H1 (cell line): Measurements from ENCODE around the gene EFCAB8. TPM values are rescaled to one million over a fixed set of nuclear protein-coding genes. Genes with fewer than 3 reads are reported as not detected.

Experiments
- CTCF ChIA-PET: fragments of 300-600 bp; sonication (Branson Sonifier 250); formaldehyde crosslinking; loops from one replicate; lab custom pipeline; 2021; ENCODE audit not compliant: partially characterized antibody; lab: Charles Lee
- POLR2A ChIA-PET: fragments of 300-600 bp; sonication (Branson Sonifier 250); formaldehyde crosslinking; loops from one replicate; lab custom pipeline; 2021; ENCODE audit warnings: inconsistent platforms; ENCODE audit not compliant: partially characterized antibody; lab: Charles Lee
- DNase-seq, 2 experiments: peaks; one replicate each; pipeline versions ENCODE4 v3.0.0 to v3.0.0-alpha.2; 2010 to 2022; ENCODE audit warnings: low spot score in 2 of 2, low read depth in 1 of 2, mixed read lengths in 1 of 2
- FAIRE-seq: peaks from 2 replicates; lab custom pipeline; 2011; peaks lifted over from hg19 to GRCh38; lab: Jason Lieb, UNC
- H2AFZ ChIP-seq: 2 replicates; pipeline ENCODE4 v1.8.1; 2012; ENCODE audit warnings: low read length, inconsistent platforms
- H2AK5ac ChIP-seq: 2 replicates; pipeline ENCODE4 v1.6.1; 2013; ENCODE audit warnings: low read depth, low read length
- H2BK120ac ChIP-seq: replicated peaks from 2 replicates; pipeline ENCODE3; 2013; ENCODE audit warnings: low read depth, low read length, inconsistent platforms
- H2BK12ac ChIP-seq: 2 replicates; pipeline ENCODE4 v1.6.1; 2013; ENCODE audit warnings: low read depth, low read length
- H2BK15ac ChIP-seq: 2 replicates; pipeline ENCODE4 v1.6.1; 2013; ENCODE audit warnings: low read length
- H2BK20ac ChIP-seq: 2 replicates; pipeline ENCODE4 v1.6.1; 2013; ENCODE audit warnings: low read length
- H2BK5ac ChIP-seq: 2 replicates; pipeline ENCODE4 v1.6.1; 2013; ENCODE audit warnings: low read depth, low read length
- H3K14ac ChIP-seq: 2 replicates; pipeline ENCODE4 v1.6.1; 2013; ENCODE audit warnings: inconsistent platforms; ENCODE audit not compliant: insufficient read length
- H3K18ac ChIP-seq: 2 replicates; pipeline ENCODE4 v1.6.1; 2013; ENCODE audit warnings: low read length; ENCODE audit errors: extremely low read depth
- H3K23ac ChIP-seq: 2 replicates; pipeline ENCODE4 v1.6.1; 2013; ENCODE audit warnings: inconsistent platforms; ENCODE audit not compliant: insufficient read length
- H3K23me2 ChIP-seq: 2 replicates; pipeline ENCODE4 v1.6.1; 2013; ENCODE audit warnings: low read depth, low read length
- H3K27ac ChIP-seq: 2 replicates; pipeline ENCODE4 v1.6.1; 2011; ENCODE audit warnings: low read depth, low read length, inconsistent platforms
- H3K27me3 ChIP-seq, 4 experiments: replicated peaks in 1 of 4; 1 replicate in 1 of 4; 2 replicates in 3 of 4; pipeline versions ENCODE4 v1.6.1 to v1.8.1; 2011 to 2013; ENCODE audit warnings: low read length in 3 of 4, mild to moderate bottlenecking in 3 of 4, inconsistent platforms in 2 of 4, mixed read lengths in 2 of 4, moderate library complexity in 1 of 4; ENCODE audit not compliant: control insufficient read depth in 3 of 4, insufficient read depth in 3 of 4; ENCODE audit errors: extremely low read depth in 1 of 4
- H3K36me3 ChIP-seq, 4 experiments: 2 replicates each; pipeline versions ENCODE4 v1.6.1 to v1.8.1; 2011 to 2013; ENCODE audit warnings: mild to moderate bottlenecking in 4 of 4, low read length in 3 of 4, moderate library complexity in 2 of 4, control low read depth in 1 of 4, inconsistent platforms in 1 of 4; ENCODE audit not compliant: insufficient read depth in 4 of 4, control insufficient read depth in 2 of 4
- H3K4ac ChIP-seq: replicated peaks from 2 replicates; pipeline ENCODE3; 2013; ENCODE audit warnings: low read length, low read depth, mixed read lengths, inconsistent platforms; ENCODE audit not compliant: insufficient read length
- H3K4me1 ChIP-seq, 4 experiments: replicated peaks in 1 of 4; 1 replicate in 1 of 4; 2 replicates in 3 of 4; pipeline versions ENCODE4 v1.6.1 to v1.8.1; 2011 to 2013; ENCODE audit warnings: low read length in 3 of 4, inconsistent platforms in 2 of 4, mixed read lengths in 1 of 4; ENCODE audit not compliant: insufficient read depth in 4 of 4, control insufficient read depth in 3 of 4
- H3K4me2 ChIP-seq, 2 experiments: 2 replicates each; pipeline versions ENCODE4 v1.6.1 to v1.8.1; 2011 to 2013; ENCODE audit warnings: low read depth in 2 of 2, low read length in 2 of 2, control low read depth in 1 of 2, inconsistent platforms in 1 of 2, mild to moderate bottlenecking in 1 of 2; ENCODE audit not compliant: insufficient read depth in 1 of 2
- H3K4me3 ChIP-seq, 4 experiments: fragments of 200-600, 300-600 bp in 1 of 4; sonication (generic), shearing (Covaris generic), sonication (Bioruptor Twin) in 1 of 4; 2 replicates each; pipeline versions ENCODE4 v1.5.1 to v1.8.1; 2011 to 2016; ENCODE audit warnings: low read length in 4 of 4, low read depth in 3 of 4, control low read depth in 2 of 4, inconsistent platforms in 2 of 4, mild to moderate bottlenecking in 2 of 4, mixed read lengths in 1 of 4, moderate library complexity in 1 of 4; ENCODE audit not compliant: insufficient read depth in 2 of 4; ENCODE audit errors: extremely low read depth in 1 of 4
- H3K56ac ChIP-seq: replicated peaks from 2 replicates; pipeline ENCODE3; 2013; ENCODE audit warnings: low read depth, mild to moderate bottlenecking, mixed read lengths, low read length, inconsistent platforms; ENCODE audit not compliant: insufficient read length
- H3K79me1 ChIP-seq: 2 replicates; pipeline ENCODE4 v1.6.1; 2013; ENCODE audit warnings: low read depth, low read length, control low read depth
- H3K79me2 ChIP-seq, 2 experiments: 2 replicates each; pipeline versions ENCODE4 v1.6.1 to v1.8.1; 2012 to 2013; ENCODE audit warnings: low read length in 2 of 2, mild to moderate bottlenecking in 2 of 2, inconsistent platforms in 1 of 2; ENCODE audit not compliant: insufficient read depth in 2 of 2, control insufficient read depth in 1 of 2
- H3K9ac ChIP-seq, 4 experiments: replicated peaks in 1 of 4; 1 replicate in 1 of 4; 2 replicates in 3 of 4; pipeline versions ENCODE4 v1.6.1 to v1.8.1; 2011 to 2013; ENCODE audit warnings: low read depth in 3 of 4, low read length in 3 of 4, control low read depth in 2 of 4, mild to moderate bottlenecking in 2 of 4, moderate library complexity in 2 of 4, inconsistent platforms in 1 of 4; ENCODE audit errors: extremely low read depth in 1 of 4
- H3K9me3 ChIP-seq, 2 experiments: 2 replicates each; pipeline versions ENCODE4 v1.6.1 to v1.8.1; 2012 to 2013; ENCODE audit warnings: mild to moderate bottlenecking in 2 of 2, moderate library complexity in 2 of 2, control low read depth in 1 of 2, inconsistent platforms in 1 of 2, low read depth in 1 of 2, low read length in 1 of 2, mixed read lengths in 1 of 2; ENCODE audit not compliant: insufficient read depth in 2 of 2
- H4K20me1 ChIP-seq, 2 experiments: replicated peaks in 1 of 2; 2 replicates each; pipeline versions ENCODE3 to v1.8.1; 2011 to 2013; ENCODE audit warnings: inconsistent platforms in 2 of 2, low read length in 2 of 2, mild to moderate bottlenecking in 1 of 2; ENCODE audit not compliant: insufficient read depth in 2 of 2, control insufficient read depth in 1 of 2
- H4K5ac ChIP-seq: 2 replicates; pipeline ENCODE4 v1.6.1; 2013; ENCODE audit warnings: low read length, low read depth, mixed read lengths, inconsistent platforms; ENCODE audit not compliant: insufficient read length
- H4K8ac ChIP-seq: 2 replicates; pipeline ENCODE4 v1.8.0; 2013; ENCODE audit warnings: mild to moderate bottlenecking, moderate library complexity, low read length, inconsistent platforms; ENCODE audit not compliant: insufficient read depth; ENCODE audit errors: extremely low read depth
- H4K91ac ChIP-seq: replicated peaks from 2 replicates; pipeline ENCODE3; 2013; ENCODE audit warnings: low read length, mixed read lengths, inconsistent platforms; ENCODE audit not compliant: insufficient read length
- ATF2 ChIP-seq: IDR thresholded peaks from 2 replicates; pipeline ENCODE4 v1.6.1; 2012; ENCODE audit warnings: low read length, inconsistent platforms
- BRCA1 ChIP-seq: IDR thresholded peaks from 2 replicates; pipeline ENCODE4 v1.6.1; 2012; ENCODE audit warnings: low read depth, low read length, improper control_type of control experiment
- KDM5A ChIP-seq: fragments of 200-600 bp; IDR thresholded peaks from 2 replicates; pipeline ENCODE4 v1.7.1; 2012; ENCODE audit warnings: mild to moderate bottlenecking, low read length, inconsistent platforms, mixed read lengths
- TBP ChIP-seq: IDR thresholded peaks from 2 replicates; pipeline ENCODE4 v1.6.1; 2011; ENCODE audit warnings: low read depth, low read length, improper control_type of control experiment
- TEAD4 ChIP-seq: IDR thresholded peaks from 2 replicates; pipeline ENCODE4 v1.6.1; 2012; ENCODE audit warnings: low read depth, low read length, inconsistent platforms, mixed read lengths
- WGBS, 2 experiments: shearing (Covaris generic) in 1 of 2; methylation state at CpG; one replicate each; pipeline versions ENCODE4 v1.1.6 to v1.1.7; 2013 to 2015; ENCODE audit warnings: low lambda C conversion rate in 2 of 2, mixed read lengths in 2 of 2, inconsistent platforms in 1 of 2, low coverage in 1 of 2, missing lambda C conversion rate in 1 of 2; ENCODE audit not compliant: insufficient replicate concordance in 2 of 2, insufficient coverage in 1 of 2, insufficient read length in 1 of 2; ENCODE audit errors: extremely low coverage in 1 of 2, missing lambda C conversion rate in 1 of 2; 5-methylcytosine and 5-hydroxymethylcytosine counted together
- polyA plus RNA-seq, 7 experiments: library from polyadenylated mRNA; depleted of rRNA in 3 of 7; stranded (reverse) in 5 of 7; unstranded in 2 of 7; fragments of >200 nt in 5 of 7; fragments of 200-250 nt in 2 of 7; gene quantifications; 1 replicate in 5 of 7; 2 replicates in 1 of 7; 4 replicates in 1 of 7; pipeline versions ENCODE4 v1.2.1 to v1.2.3, GENCODE V29; 2011 to 2013; ENCODE audit warnings: missing spikeins in 2 of 7, mixed read lengths in 2 of 7
- total RNA-seq: library from RNA; stranded (reverse); fragmentation: NEBNext Ultra II Directional; extraction: Animal tissue kit (Norgen Biotek cat#: 25700); gene quantifications from 2 replicates; pipeline ENCODE4 v1.2.1, GENCODE V29; 2021

Gene EFCAB8
- total and polyA plus RNA-seq, 2 of the 8 experiments (the other 6 are each of a cell fraction or from before 2014, with no cell fraction given): 0.06 to 0.20 TPM

DNA sequence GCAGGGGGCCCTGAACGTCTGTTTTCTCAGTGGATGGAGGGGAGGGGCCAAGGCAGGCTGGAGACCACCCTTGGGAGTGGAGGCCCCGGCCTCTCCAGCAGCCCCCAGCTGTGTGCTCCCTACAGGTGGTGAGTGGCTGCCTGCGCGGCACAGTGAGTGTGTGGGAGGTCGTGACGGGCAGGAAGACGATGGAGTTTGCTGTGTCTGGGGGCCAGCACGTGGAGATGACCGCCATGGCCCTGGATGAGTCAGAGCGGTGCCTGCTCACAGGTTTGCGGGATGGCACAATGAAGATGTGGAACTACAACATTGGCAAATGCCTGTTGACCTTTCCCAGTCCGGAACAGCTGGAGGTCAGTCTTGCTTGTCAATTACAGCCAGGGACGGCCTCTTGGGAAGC, 52.6 kb downstream of the EFCAB8 start:
- Histone ChIP-seq H2BK15ac (no peak overlapping the region), H4K20me1 (no peaks in the 10 kb centered on the region), H3K79me1 (no peaks in the 10 kb centered on the region), H3K4me2 (no peak overlapping the region), H3K14ac (no peak overlapping the region), H3K27ac (no peak overlapping the region), H4K91ac (no peak overlapping the region), H3K23me2 (no peaks in the 10 kb centered on the region), H2AK5ac (no peak overlapping the region), H2AFZ (no peak overlapping the region), H3K9ac (no peak overlapping the region), H3K9me3 (peaks cover 0 to 9% of the 10 kb centered on the region in 2 experiments; a peak in 3 of 4 replicates), H3K4me1 (no peaks in the 10 kb centered on the region), H2BK120ac (no peak overlapping the region), H3K36me3 (no peaks in the 10 kb centered on the region), H4K8ac (no peak overlapping the region), H3K4ac (no peak overlapping the region), H2BK12ac (no peak overlapping the region), H3K23ac (no peak overlapping the region), H3K56ac (no peak overlapping the region), H4K5ac (no peak overlapping the region), H2BK5ac (no peak overlapping the region), H3K27me3 (no peaks in the 10 kb centered on the region), H2BK20ac (no peak overlapping the region), H3K79me2 (no peaks in the 10 kb centered on the region), H3K4me3 (no peak overlapping the region), H3K18ac (no peak overlapping the region)
- WGBS, 2 experiments: 91% methylated on average over 13 of the region's 13 CpGs; no CpG with 5 or more reads in 1 of the 2 experiments
- DNase-seq (no peak), FAIRE-seq (no peak)
- POLR2A ChIA-PET: no interaction called here
- CTCF ChIA-PET: interaction anchor here (1.4 to 2.5 kb wide), 2 partner anchors 9 to 34 kb away, joined by 6 to 8 read pairs; no protein-coding TSS in a partner anchor
- TF ChIP-seq TBP: no peak
- no peak for TF ChIP-seq ATF2
- TF ChIP-seq BRCA1: no peak
- no peak for TF ChIP-seq KDM5A
- no peak for TF ChIP-seq TEAD4
